Keratinocyte (primary cell): ENCODE results near the gene PNMA6F. TPM values are rescaled to one million over a fixed set of nuclear protein-coding genes. Genes with fewer than 3 reads are reported as not detected.

Experiments used
- DNase-seq: peaks from one replicate; pipeline ENCODE4 v3.0.0-alpha.2; 2011; ENCODE audit warnings: low read depth, missing footprints, low spot score
- FAIRE-seq: peaks from 2 replicates; lab custom pipeline; 2011; peaks lifted over from hg19 to GRCh38; lab: Jason Lieb, UNC
- H2AFZ ChIP-seq: 2 replicates; pipeline ENCODE4 v1.6.0; 2012; ENCODE audit warnings: low read length, control low read depth, inconsistent platforms; ENCODE audit not compliant: control insufficient read depth
- H3K27ac ChIP-seq: 2 replicates; pipeline ENCODE4 v1.5.1; 2011; ENCODE audit warnings: low read length; ENCODE audit not compliant: control insufficient read depth, insufficient read depth
- H3K27me3 ChIP-seq: 3 replicates; pipeline ENCODE4 v1.6.0; 2011; ENCODE audit warnings: low read length; ENCODE audit not compliant: control insufficient read depth, insufficient read depth; ENCODE audit errors: extremely low read depth
- H3K36me3 ChIP-seq, 2 experiments: 2 replicates in 1 of 2; 3 replicates in 1 of 2; pipeline ENCODE4 v1.5.1; 2011; ENCODE audit warnings: low read length in 2 of 2, mild to moderate bottlenecking in 1 of 2; ENCODE audit not compliant: control insufficient read depth in 2 of 2, insufficient read depth in 2 of 2; ENCODE audit errors: extremely low read depth in 1 of 2
- H3K4me1 ChIP-seq: 3 replicates; pipeline ENCODE4 v1.5.1; 2011; ENCODE audit warnings: low read length; ENCODE audit not compliant: control insufficient read depth, insufficient read depth; ENCODE audit errors: extremely low read depth
- H3K4me2 ChIP-seq: 3 replicates; pipeline ENCODE4 v1.6.0; 2011; ENCODE audit warnings: low read depth, low read length; ENCODE audit not compliant: control insufficient read depth, insufficient read depth; ENCODE audit errors: extremely low read depth
- H3K4me3 ChIP-seq, 3 experiments: fragments of 200-600 bp in 1 of 3; sonication (generic) in 1 of 3; 2 replicates in 2 of 3; 3 replicates in 1 of 3; pipeline ENCODE4 v1.5.1; 2011 to 2016; ENCODE audit warnings: low read length in 3 of 3, mild to moderate bottlenecking in 3 of 3, control low read depth in 2 of 3, inconsistent platforms in 1 of 3, low read depth in 1 of 3, mixed read lengths in 1 of 3, mixed run types in 1 of 3, moderate library complexity in 1 of 3; ENCODE audit not compliant: control insufficient read depth in 2 of 3, insufficient read depth in 2 of 3; ENCODE audit errors: extremely low read depth in 1 of 3
- H3K79me2 ChIP-seq: 2 replicates; pipeline ENCODE4 v1.6.0; 2012; ENCODE audit warnings: low read length; ENCODE audit not compliant: control insufficient read depth, insufficient read depth
- H3K9ac ChIP-seq: 3 replicates; pipeline ENCODE4 v1.6.0; 2011; ENCODE audit warnings: low read length; ENCODE audit not compliant: control insufficient read depth, insufficient read depth; ENCODE audit errors: extremely low read depth
- H3K9me1 ChIP-seq: 3 replicates; pipeline ENCODE4 v1.6.0; 2011; ENCODE audit warnings: low read length; ENCODE audit not compliant: control insufficient read depth, insufficient read depth; ENCODE audit errors: extremely low read depth
- H3K9me3 ChIP-seq: 2 replicates; pipeline ENCODE4 v1.5.1; 2012; ENCODE audit warnings: low read depth, low read length; ENCODE audit not compliant: control insufficient read depth
- H4K20me1 ChIP-seq: 3 replicates; pipeline ENCODE4 v1.6.0; 2011; ENCODE audit warnings: low read length; ENCODE audit not compliant: control insufficient read depth, insufficient read depth; ENCODE audit errors: extremely low read depth
- EZH2 ChIP-seq: IDR thresholded peaks from one replicate; pipeline ENCODE4 v1.6.1; 2012; ENCODE audit warnings: inconsistent platforms, mild to moderate bottlenecking, low read length, moderate library complexity
- dilution Hi-C: fragments of 300-500 bp; cut with MboI; formaldehyde crosslinking; loops from one replicate; pipeline ENCODE4 v1.7.0; 2020; ENCODE audit warnings: low sequenced_read_pairs; ENCODE audit not compliant: extremely low pct_ligation_motif_present
- polyA plus RNA-seq, 5 experiments: library from polyadenylated mRNA; depleted of rRNA in 3 of 5; stranded (reverse) in 3 of 5; stranded (forward) in 1 of 5; unstranded in 1 of 5; fragments of >200 nt; gene quantifications; 1 replicate in 1 of 5; 2 replicates in 3 of 5; 3 replicates in 1 of 5; pipeline versions ENCODE4 v1.2.1 to v1.2.3, GENCODE V29; 2011 to 2012; ENCODE audit warnings: missing spikeins in 2 of 5, low read depth in 1 of 5, low replicate concordance in 1 of 5
- TF ChIP-seq, protein P1 (sequence below), 3 experiments: IDR thresholded peaks in 1 of 3; conservative IDR thresholded peaks in 1 of 3; optimal IDR thresholded peaks in 1 of 3; 2 replicates in 2 of 3; 3 replicates in 1 of 3; pipeline versions ENCODE3 to v1.5.1; 2011; ENCODE audit warnings: low read length in 3 of 3, mild to moderate bottlenecking in 3 of 3, moderate library complexity in 2 of 3, control low read depth in 1 of 3, inconsistent platforms in 1 of 3; ENCODE audit not compliant: insufficient read depth in 2 of 3; ENCODE audit errors: extremely low read depth in 1 of 3

The PNMA6F gene
- polyA plus RNA-seq, 1 donor (not counting 4 experiments of a cell fraction or from before 2014, with no cell fraction given), result not detected

DNA sequence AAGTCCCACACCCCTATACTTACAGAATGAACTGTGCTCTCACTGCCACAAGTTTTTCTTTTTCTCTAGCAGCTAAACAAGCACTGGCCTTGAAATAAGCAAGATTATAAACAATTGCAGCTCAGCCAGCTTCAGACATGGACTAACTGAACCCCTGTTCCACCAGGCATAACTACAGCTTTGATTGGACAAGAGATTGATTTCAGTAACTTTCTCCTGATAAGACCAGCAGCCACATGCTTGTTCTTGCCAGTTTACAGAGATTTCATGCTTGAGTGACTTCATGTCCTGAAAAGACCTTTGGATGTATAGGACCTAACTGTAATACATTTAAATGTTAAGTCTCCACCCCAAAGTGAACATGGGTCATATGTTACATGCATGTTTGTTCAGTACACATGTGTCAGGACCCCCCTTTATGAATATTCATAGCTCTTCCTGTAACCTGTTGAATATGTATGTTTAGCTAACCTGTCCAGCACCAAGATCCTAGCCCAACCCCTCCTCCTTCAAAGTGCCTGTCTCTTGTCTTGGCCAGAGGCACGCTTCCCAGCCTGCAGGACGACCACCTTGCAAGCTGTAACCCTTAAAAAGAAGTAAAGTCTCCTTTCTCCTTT is 40.3 kb upstream of the PNMA6F start:
- Histone ChIP-seq H3K4me2 (no peak overlapping the region), H3K9me3 (no peaks in the 10 kb centered on the region), H2AFZ (no peak overlapping the region), H3K27me3 (no peaks in the 10 kb centered on the region), H3K36me3 (no peaks in the 10 kb centered on the region), H3K4me3 (no peak overlapping the region), H3K9ac (no peak overlapping the region), H3K79me2 (no peaks in the 10 kb centered on the region), H3K27ac (no peak overlapping the region), H3K4me1 (no peaks in the 10 kb centered on the region), H4K20me1 (no peaks in the 10 kb centered on the region), H3K9me1 (no peaks in the 10 kb centered on the region)
- dilution Hi-C loops, result no loop called here
- FAIRE-seq (no peak), DNase-seq (no peak)
- TF ChIP-seq, protein P1, sequence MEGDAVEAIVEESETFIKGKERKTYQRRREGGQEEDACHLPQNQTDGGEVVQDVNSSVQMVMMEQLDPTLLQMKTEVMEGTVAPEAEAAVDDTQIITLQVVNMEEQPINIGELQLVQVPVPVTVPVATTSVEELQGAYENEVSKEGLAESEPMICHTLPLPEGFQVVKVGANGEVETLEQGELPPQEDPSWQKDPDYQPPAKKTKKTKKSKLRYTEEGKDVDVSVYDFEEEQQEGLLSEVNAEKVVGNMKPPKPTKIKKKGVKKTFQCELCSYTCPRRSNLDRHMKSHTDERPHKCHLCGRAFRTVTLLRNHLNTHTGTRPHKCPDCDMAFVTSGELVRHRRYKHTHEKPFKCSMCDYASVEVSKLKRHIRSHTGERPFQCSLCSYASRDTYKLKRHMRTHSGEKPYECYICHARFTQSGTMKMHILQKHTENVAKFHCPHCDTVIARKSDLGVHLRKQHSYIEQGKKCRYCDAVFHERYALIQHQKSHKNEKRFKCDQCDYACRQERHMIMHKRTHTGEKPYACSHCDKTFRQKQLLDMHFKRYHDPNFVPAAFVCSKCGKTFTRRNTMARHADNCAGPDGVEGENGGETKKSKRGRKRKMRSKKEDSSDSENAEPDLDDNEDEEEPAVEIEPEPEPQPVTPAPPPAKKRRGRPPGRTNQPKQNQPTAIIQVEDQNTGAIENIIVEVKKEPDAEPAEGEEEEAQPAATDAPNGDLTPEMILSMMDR (optimal IDR thresholded peaks at IDR 0.05 in 1 of 3, IDR thresholded peaks at IDR 0.05 in 1 of 3, conservative IDR thresholded peaks at IDR 0.05 in 1 of 3; ENCODE audit: extremely low read depth in 1 of 3, insufficient read depth in 2 of 3, low read length in 3 of 3), result no peak
- TF ChIP-seq EZH2, result no peak

DNA sequence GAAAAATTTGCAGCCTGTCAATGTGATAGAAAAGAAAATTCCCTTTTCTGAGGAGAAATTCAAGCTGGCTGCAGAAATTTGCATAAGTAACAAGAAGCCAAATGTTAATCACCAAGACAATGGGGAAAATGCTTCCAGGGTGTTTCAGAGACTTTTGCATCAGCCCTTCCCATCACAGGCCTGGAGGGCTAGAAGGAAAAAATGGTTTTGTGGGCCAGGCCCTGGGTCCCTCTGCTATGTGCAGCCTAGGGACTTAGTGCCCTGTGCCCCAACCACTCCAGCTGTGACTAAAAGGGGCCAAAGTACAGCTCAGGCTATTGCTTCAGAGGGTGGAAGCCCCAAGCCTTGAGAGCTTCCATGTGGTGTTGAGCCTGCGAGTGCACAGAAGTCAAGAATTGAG is 36.3 kb upstream of the PNMA6F start:
- dilution Hi-C loops, result no loop called here
- peaks cover 2% of the 10 kb centered on the region for H3K9me3 ChIP-seq
- DNase-seq (no peak), FAIRE-seq (no peak)
- H2AFZ ChIP-seq, result no peak overlapping the region
- H3K79me2 ChIP-seq, result no peaks in the 10 kb centered on the region
- no peaks in the 10 kb centered on the region for H3K36me3 ChIP-seq
- H3K9me1 ChIP-seq, result no peaks in the 10 kb centered on the region
- H3K4me1 ChIP-seq, result no peaks in the 10 kb centered on the region
- no peaks in the 10 kb centered on the region for H4K20me1 ChIP-seq
- no peaks in the 10 kb centered on the region for H3K27me3 ChIP-seq
- no peak overlapping the region for H3K4me3 ChIP-seq
- no peak overlapping the region for H3K27ac ChIP-seq
- no peak overlapping the region for H3K9ac ChIP-seq
- H3K4me2 ChIP-seq, result no peak overlapping the region
- TF ChIP-seq, protein P1 (optimal IDR thresholded peaks at IDR 0.05 in 1 of 3, IDR thresholded peaks at IDR 0.05 in 1 of 3, conservative IDR thresholded peaks at IDR 0.05 in 1 of 3; ENCODE audit: extremely low read depth in 1 of 3, insufficient read depth in 2 of 3, low read length in 3 of 3), result no peak
- no peak for TF ChIP-seq EZH2
